Measurements from ENCODE around the gene AQP5. TPM values are rescaled to one million over a fixed set of nuclear protein-coding genes. Genes with fewer than 3 reads are reported as not detected.
A peak's percentile ranks its signal among the peaks of the same experiment; 100 is the strongest.

AQP5 gene
- total and polyA plus RNA-seq, 2 donors from 2014 or later = 0.91 to 0.99 TPM

- Histone ChIP-seq H3K27ac (ENCODE audit: low read depth in 2 of 2, low read length in 2 of 2) (no peak overlapping the region), H3K9me3 (ENCODE audit: control insufficient read depth in 2 of 3, insufficient read depth in 1 of 3, low read length in 3 of 3) (no peaks in the 10 kb centered on the region), H3K4me1 (ENCODE audit: control insufficient read depth in 2 of 3, insufficient read depth in 2 of 3, low read depth in 1 of 3, low read length in 3 of 3) (peaks cover 0 to 4% (median 0%) of the 10 kb centered on the region in 3 donors), H3K9ac (ENCODE audit: low read length in 3 of 3) (no peak overlapping the region), H3K27me3 (ENCODE audit: control insufficient read depth, insufficient read depth, low read length) (peaks cover 14% of the 10 kb centered on the region), H3K4me3 (ENCODE audit: low read length in 3 of 3) (no peak overlapping the region), H3K36me3 (ENCODE audit: control insufficient read depth in 2 of 3, insufficient read depth in 3 of 3, low read length in 3 of 3) (no peaks in the 10 kb centered on the region)
- intact Hi-C loops (cut with DNase I) = no loop called here
- no peak for DNase-seq
- no peak for FAIRE-seq
- no peak for TF ChIP-seq CTCF (IDR thresholded peaks at IDR 0.05; ENCODE audit: borderline replicate concordance, extremely low read depth, insufficient read depth)
Measured at GRCh38 chr12:49955899-49956662, 5.6 kb upstream of the AQP5 start.

- no peak overlapping the region for H3K4me3 ChIP-seq (ENCODE audit: low read length in 3 of 3)
- DNase-seq (peak in 1 of 5 donors; percentile 30), FAIRE-seq (no peak)
- H3K36me3 ChIP-seq (ENCODE audit: control insufficient read depth in 2 of 3, insufficient read depth in 3 of 3, low read length in 3 of 3) = no peaks in the 10 kb centered on the region
- H3K9ac ChIP-seq (ENCODE audit: low read length in 3 of 3) = no peak overlapping the region
- H3K27me3 ChIP-seq (ENCODE audit: control insufficient read depth, insufficient read depth, low read length) = peaks cover 14% of the 10 kb centered on the region
- no peak for TF ChIP-seq CTCF (IDR thresholded peaks at IDR 0.05; ENCODE audit: borderline replicate concordance, extremely low read depth, insufficient read depth)
- intact Hi-C loops (cut with DNase I) = no loop called here
- peaks cover 0 to 4% (median 0%) of the 10 kb centered on the region in 3 donors for H3K4me1 ChIP-seq (ENCODE audit: control insufficient read depth in 2 of 3, insufficient read depth in 2 of 3, low read depth in 1 of 3, low read length in 3 of 3)
- no peaks in the 10 kb centered on the region for H3K9me3 ChIP-seq (ENCODE audit: control insufficient read depth in 2 of 3, insufficient read depth in 1 of 3, low read length in 3 of 3)
- no peak overlapping the region for H3K27ac ChIP-seq (ENCODE audit: low read depth in 2 of 2, low read length in 2 of 2)
Measured at GRCh38 chr12:49956663-49957569, 4.8 kb upstream of the AQP5 start.

GRCh38 chr12:49957570-49957967 lies 4.1 kb upstream of the AQP5 start:
- peaks cover 14% of the 10 kb centered on the region for H3K27me3 ChIP-seq (ENCODE audit: control insufficient read depth, insufficient read depth, low read length)

More at GRCh38 chr12:49957570-49957967, 4.1 kb upstream of the AQP5 start:
- no peak for FAIRE-seq
- Histone ChIP-seq H3K4me3 (ENCODE audit: low read length in 3 of 3) (no peak overlapping the region), H3K36me3 (ENCODE audit: control insufficient read depth in 2 of 3, insufficient read depth in 3 of 3, low read length in 3 of 3) (no peaks in the 10 kb centered on the region), H3K4me1 (ENCODE audit: control insufficient read depth in 2 of 3, insufficient read depth in 2 of 3, low read depth in 1 of 3, low read length in 3 of 3) (peaks cover 0 to 4% (median 0%) of the 10 kb centered on the region in 3 donors), H3K27ac (ENCODE audit: low read depth in 2 of 2, low read length in 2 of 2) (no peak overlapping the region), H3K9ac (ENCODE audit: low read length in 3 of 3) (no peak overlapping the region), H3K9me3 (ENCODE audit: control insufficient read depth in 2 of 3, insufficient read depth in 1 of 3, low read length in 3 of 3) (no peaks in the 10 kb centered on the region)
- DNase-seq = no peak
- TF ChIP-seq CTCF (IDR thresholded peaks at IDR 0.05; ENCODE audit: borderline replicate concordance, extremely low read depth, insufficient read depth) = no peak
- intact Hi-C loops (cut with DNase I) = no loop called here
